ENCODE measurements around the gene MVK.

DNA sequence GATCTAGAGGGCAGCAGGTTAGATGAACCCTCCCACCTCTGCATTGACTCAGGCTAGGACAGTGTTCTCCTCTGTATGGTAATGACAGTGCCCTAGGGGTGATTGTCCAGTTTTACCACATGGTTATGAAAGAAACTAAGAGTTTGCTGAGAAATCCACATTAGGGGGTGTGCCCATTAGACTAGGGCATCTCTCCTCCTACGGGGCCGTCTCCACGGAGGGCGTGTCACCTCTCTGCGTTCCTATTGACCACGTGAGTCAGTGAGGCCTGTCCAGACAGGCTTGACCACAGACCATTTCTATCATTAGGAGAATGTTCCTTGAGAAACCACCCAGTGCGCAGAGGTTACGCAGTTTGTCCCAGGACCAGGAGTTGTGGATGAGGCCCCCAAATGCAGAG, 8.3 kb downstream of the MVK start:
- TF ChIP-seq POLR2AphosphoS5 (IDR thresholded peaks at IDR 0.05; ENCODE audit: low read depth, low read length) (no peak), JUND (IDR thresholded peaks at IDR 0.05) (no peak), CHD2 (IDR thresholded peaks at IDR 0.05; ENCODE audit: low read length, partially characterized antibody) (no peak)
- TF ChIP-seq, protein P1, sequence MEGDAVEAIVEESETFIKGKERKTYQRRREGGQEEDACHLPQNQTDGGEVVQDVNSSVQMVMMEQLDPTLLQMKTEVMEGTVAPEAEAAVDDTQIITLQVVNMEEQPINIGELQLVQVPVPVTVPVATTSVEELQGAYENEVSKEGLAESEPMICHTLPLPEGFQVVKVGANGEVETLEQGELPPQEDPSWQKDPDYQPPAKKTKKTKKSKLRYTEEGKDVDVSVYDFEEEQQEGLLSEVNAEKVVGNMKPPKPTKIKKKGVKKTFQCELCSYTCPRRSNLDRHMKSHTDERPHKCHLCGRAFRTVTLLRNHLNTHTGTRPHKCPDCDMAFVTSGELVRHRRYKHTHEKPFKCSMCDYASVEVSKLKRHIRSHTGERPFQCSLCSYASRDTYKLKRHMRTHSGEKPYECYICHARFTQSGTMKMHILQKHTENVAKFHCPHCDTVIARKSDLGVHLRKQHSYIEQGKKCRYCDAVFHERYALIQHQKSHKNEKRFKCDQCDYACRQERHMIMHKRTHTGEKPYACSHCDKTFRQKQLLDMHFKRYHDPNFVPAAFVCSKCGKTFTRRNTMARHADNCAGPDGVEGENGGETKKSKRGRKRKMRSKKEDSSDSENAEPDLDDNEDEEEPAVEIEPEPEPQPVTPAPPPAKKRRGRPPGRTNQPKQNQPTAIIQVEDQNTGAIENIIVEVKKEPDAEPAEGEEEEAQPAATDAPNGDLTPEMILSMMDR (IDR thresholded peaks at IDR 0.05): no peak
